PC-3 (cell line): Measurements from ENCODE around the gene DNAH17.

Source experiments
- EZH2 ChIP-seq: fragments of 300-600 bp; sonication (generic); IDR thresholded peaks from one replicate; pipeline ENCODE4 v1.6.1; 2017; ENCODE audit warnings: antibody characterized with exemption, mild to moderate bottlenecking, low read length; ENCODE audit not compliant: unreplicated experiment
- EZH2phosphoT487 ChIP-seq: fragments of 300-600 bp; sonication (generic); IDR thresholded peaks from 2 replicates; pipeline ENCODE4 v1.6.1; 2018; ENCODE audit warnings: mild to moderate bottlenecking, antibody characterized with exemption, low read length, borderline replicate concordance
- TF ChIP-seq, protein P1 (sequence below): fragments of 300-600 bp; sonication (generic); conservative IDR thresholded peaks from 2 replicates; pipeline ENCODE4 v1.5.1; 2017; ENCODE audit warnings: antibody characterized with exemption, low read depth, mild to moderate bottlenecking, low read length

DNA sequence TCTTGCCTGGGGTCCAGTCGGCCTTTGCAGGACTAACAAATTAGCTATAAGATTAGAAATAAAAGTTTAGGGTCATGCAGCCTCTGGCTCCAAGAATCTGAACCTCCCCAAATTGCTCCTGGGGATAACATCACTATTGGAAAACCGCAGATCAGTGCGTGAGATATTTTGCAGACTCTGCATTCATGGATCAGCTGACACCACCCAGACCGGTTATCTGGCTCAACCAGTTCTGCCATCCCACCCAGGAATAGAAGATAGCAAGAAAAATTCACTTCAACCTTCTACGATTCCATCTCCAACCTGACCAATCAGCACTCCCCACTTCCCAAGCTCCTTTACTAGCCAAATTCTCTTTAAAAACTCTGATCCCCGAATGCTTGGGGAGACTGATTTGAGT, 203.0 kb downstream of the DNAH17 start:
- TF ChIP-seq, protein P1, sequence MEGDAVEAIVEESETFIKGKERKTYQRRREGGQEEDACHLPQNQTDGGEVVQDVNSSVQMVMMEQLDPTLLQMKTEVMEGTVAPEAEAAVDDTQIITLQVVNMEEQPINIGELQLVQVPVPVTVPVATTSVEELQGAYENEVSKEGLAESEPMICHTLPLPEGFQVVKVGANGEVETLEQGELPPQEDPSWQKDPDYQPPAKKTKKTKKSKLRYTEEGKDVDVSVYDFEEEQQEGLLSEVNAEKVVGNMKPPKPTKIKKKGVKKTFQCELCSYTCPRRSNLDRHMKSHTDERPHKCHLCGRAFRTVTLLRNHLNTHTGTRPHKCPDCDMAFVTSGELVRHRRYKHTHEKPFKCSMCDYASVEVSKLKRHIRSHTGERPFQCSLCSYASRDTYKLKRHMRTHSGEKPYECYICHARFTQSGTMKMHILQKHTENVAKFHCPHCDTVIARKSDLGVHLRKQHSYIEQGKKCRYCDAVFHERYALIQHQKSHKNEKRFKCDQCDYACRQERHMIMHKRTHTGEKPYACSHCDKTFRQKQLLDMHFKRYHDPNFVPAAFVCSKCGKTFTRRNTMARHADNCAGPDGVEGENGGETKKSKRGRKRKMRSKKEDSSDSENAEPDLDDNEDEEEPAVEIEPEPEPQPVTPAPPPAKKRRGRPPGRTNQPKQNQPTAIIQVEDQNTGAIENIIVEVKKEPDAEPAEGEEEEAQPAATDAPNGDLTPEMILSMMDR: no peak
- no peak for TF ChIP-seq EZH2phosphoT487
- no peak for TF ChIP-seq EZH2
